ENCODE results near the gene MAP4K3. TPM values are rescaled to one million over a fixed set of nuclear protein-coding genes. Genes with fewer than 3 reads are reported as not detected.

Gene MAP4K3
- polyA plus RNA-seq, 1 experiment = 45.5 TPM

DNA sequence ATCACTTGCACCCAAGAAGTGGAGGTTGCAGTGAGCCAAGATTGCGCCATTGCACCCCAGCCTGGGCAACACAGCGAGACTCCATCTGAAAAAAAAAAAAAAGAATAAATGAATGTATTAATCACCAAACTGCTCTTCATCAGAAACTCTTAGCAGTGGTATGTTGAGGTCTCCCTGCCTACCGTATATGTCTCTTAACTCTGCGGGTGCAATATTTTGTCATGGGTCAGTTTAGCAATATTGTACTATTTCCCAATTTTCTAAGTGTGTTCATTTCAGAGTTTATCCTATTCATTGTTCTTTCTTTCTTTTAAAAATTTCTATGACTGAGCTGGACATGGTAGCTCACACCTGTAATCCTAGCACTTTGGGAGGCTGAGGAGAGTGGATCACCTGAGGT is 37.9 kb upstream of the MAP4K3 start:
- TF ChIP-seq, protein P1, sequence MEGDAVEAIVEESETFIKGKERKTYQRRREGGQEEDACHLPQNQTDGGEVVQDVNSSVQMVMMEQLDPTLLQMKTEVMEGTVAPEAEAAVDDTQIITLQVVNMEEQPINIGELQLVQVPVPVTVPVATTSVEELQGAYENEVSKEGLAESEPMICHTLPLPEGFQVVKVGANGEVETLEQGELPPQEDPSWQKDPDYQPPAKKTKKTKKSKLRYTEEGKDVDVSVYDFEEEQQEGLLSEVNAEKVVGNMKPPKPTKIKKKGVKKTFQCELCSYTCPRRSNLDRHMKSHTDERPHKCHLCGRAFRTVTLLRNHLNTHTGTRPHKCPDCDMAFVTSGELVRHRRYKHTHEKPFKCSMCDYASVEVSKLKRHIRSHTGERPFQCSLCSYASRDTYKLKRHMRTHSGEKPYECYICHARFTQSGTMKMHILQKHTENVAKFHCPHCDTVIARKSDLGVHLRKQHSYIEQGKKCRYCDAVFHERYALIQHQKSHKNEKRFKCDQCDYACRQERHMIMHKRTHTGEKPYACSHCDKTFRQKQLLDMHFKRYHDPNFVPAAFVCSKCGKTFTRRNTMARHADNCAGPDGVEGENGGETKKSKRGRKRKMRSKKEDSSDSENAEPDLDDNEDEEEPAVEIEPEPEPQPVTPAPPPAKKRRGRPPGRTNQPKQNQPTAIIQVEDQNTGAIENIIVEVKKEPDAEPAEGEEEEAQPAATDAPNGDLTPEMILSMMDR (IDR thresholded peaks at IDR 0.05; ENCODE audit: insufficient read depth, low read depth, low read length) = no peak
- CTCF ChIA-PET = interaction anchor here (0.6 to 0.8 kb wide), 2 partner anchors 28 to 34 kb away, joined by 3 read pairs; no protein-coding TSS in a partner anchor
- no peaks in the 10 kb centered on the region for H3K27me3 ChIP-seq (ENCODE audit: control insufficient read depth, insufficient read depth, low read length)
- H3K4me3 ChIP-seq (ENCODE audit: low read depth, low read length) = no peak overlapping the region
- POLR2A ChIA-PET = no interaction called here
- no peak for DNase-seq (ENCODE audit: low read depth)
- H3K36me3 ChIP-seq (ENCODE audit: control insufficient read depth, insufficient read depth, low read length) = no peaks in the 10 kb centered on the region

DNA sequence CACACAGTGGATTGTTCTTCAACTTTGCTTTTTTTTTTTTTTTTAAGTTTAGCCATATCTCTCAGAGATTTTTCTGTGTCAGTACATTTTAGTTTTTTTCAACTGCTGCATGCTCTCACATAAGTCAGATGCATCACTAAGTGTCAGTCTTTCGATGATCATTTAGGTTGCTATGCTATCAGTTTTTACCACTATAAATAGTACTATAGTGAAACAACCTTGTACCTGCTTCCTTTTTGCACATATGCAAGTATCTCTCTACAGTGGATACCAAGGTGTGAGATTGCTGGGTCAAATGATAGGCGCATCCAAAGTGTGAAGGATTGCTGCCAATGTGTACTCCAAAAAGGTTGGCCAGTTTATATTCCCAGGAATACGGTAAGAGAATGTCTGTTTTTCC is 33.5 kb upstream of the MAP4K3 start:
- POLR2A ChIA-PET = no interaction called here
- Histone ChIP-seq H3K36me3 (ENCODE audit: control insufficient read depth, insufficient read depth, low read length) (no peaks in the 10 kb centered on the region), H3K4me3 (ENCODE audit: low read depth, low read length) (no peak overlapping the region), H3K27me3 (ENCODE audit: control insufficient read depth, insufficient read depth, low read length) (no peaks in the 10 kb centered on the region)
- CTCF ChIA-PET = interaction anchor here (1.8 kb wide), 1 partner anchor 90 kb away, joined by 5 read pairs; no protein-coding TSS in a partner anchor
- TF ChIP-seq, protein P1 (IDR thresholded peaks at IDR 0.05; ENCODE audit: insufficient read depth, low read depth, low read length) = no peak
- no peak for DNase-seq (ENCODE audit: low read depth)

DNA sequence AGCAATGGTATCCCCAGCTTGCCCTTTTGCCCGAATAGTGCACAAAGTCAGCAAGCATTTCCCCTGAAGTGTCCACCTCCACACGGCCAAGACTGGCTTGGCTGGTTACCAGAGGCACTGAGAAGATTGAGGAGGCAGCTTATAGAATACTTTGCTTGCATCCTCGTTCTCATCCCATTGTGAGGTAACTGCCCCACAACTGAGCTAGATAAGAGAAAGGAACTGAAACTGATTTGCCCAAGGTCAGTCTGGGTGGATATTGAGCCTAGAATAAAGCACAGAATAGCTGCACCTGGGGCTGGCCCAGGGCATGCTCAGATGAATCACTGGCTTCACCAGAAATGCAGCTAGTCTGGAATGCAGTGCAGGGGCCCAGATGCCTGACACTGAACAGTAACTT is 32.7 kb upstream of the MAP4K3 start:
- H3K4me3 ChIP-seq (ENCODE audit: low read depth, low read length) = no peak overlapping the region
- ChIA-PET CTCF (interaction anchor here (0.6 to 1.8 kb wide), 5 partner anchors 8 to 273 kb away, joined by 3 to 5 read pairs (median 3); no protein-coding TSS in a partner anchor), POLR2A (interaction anchor here (1.2 kb wide), 1 partner anchor 10 kb away, joined by 9 read pairs; no protein-coding TSS in a partner anchor)
- DNase-seq (ENCODE audit: low read depth) = no peak
- no peaks in the 10 kb centered on the region for H3K36me3 ChIP-seq (ENCODE audit: control insufficient read depth, insufficient read depth, low read length)
- TF ChIP-seq, protein P1 (IDR thresholded peaks at IDR 0.05; ENCODE audit: insufficient read depth, low read depth, low read length) = no peak
- H3K27me3 ChIP-seq (ENCODE audit: control insufficient read depth, insufficient read depth, low read length) = no peaks in the 10 kb centered on the region

DNA sequence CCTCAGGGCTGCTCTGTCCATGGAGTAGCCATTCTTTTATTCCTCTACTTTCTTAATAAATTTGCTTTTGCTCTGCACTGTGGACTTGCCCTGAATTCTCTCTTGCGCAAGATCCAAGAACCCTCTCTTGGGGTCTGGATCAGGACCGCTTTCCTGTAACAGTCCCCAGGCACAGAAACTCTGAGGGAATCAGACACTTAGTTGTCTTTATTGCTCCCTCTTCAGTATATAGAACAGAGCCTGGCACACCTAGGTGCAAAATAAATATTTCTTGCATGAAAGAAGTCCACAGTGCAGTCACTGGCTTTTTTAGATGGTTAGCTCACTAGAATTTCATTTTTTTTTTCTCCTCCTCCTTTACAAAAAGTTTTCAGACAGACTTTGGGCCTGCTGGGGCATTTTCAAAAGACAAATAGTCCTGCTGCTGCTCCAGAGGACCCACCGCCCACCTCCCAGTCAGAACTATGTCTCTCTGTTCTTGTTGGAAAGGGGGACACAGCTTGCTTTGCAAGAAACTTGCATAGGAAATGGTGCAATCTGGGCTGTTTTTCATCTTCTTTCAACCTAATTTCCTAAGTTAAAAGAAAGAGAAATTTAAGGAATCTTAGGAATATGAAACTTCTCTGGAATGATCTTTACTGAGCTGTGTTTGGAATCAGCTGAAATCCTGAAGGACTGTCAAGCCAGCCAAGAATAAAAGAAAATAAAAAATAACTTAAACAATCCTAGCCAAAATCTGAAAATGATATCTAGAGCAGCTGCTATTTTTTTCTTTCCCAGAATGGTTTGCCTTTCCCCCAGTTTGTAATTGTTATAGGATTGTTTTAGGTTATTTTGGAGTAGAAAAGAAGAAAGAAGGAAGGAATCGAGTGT is 31.7 kb upstream of the MAP4K3 start:
- no peak for DNase-seq (ENCODE audit: low read depth)
- ChIA-PET CTCF (interaction anchor here (0.5 to 1.8 kb wide), 8 partner anchors 9 to 260 kb away, joined by 3 to 6 read pairs (median 3); no protein-coding TSS in a partner anchor), POLR2A (interaction anchor here (0.6 to 1.2 kb wide), 3 partner anchors 11 to 99 kb away, joined by 3 to 9 read pairs (median 3); no protein-coding TSS in a partner anchor)
- no peak overlapping the region for H3K4me3 ChIP-seq (ENCODE audit: low read depth, low read length)
- TF ChIP-seq, protein P1 (IDR thresholded peaks at IDR 0.05; ENCODE audit: insufficient read depth, low read depth, low read length) = no peak
- H3K36me3 ChIP-seq (ENCODE audit: control insufficient read depth, insufficient read depth, low read length) = no peaks in the 10 kb centered on the region
- no peaks in the 10 kb centered on the region for H3K27me3 ChIP-seq (ENCODE audit: control insufficient read depth, insufficient read depth, low read length)

DNA sequence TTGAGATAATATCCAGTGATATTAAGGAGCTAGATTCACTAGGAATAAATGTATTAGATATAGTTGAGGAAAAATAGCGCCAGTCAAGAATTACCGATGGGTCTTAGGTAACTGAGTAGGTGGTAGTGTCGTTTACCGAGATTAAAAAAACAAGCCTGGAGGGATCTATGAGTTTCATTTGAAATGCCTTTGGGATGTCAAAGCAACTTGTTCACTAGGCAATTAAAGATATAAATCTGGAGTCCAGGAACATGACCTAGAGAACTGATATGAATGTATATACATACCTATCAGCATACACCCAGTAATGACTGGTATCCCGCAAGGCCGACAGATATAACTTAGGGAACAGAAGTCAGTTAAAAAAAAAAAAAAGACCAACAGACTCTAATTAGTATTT is 29.2 kb upstream of the MAP4K3 start:
- ChIA-PET CTCF (interaction anchor here (1.3 kb wide), 1 partner anchor 12 kb away, joined by 3 read pairs; no protein-coding TSS in a partner anchor), POLR2A (no interaction called here)
- TF ChIP-seq, protein P1 (IDR thresholded peaks at IDR 0.05; ENCODE audit: insufficient read depth, low read depth, low read length) = no peak

More for the DNA sequence above, 29.2 kb upstream of the MAP4K3 start:
- Histone ChIP-seq H3K4me3 (ENCODE audit: low read depth, low read length) (no peak overlapping the region), H3K27me3 (ENCODE audit: control insufficient read depth, insufficient read depth, low read length) (no peaks in the 10 kb centered on the region), H3K36me3 (ENCODE audit: control insufficient read depth, insufficient read depth, low read length) (no peaks in the 10 kb centered on the region)
- DNase-seq (ENCODE audit: low read depth) = no peak
